A549 (cell line): ENCODE measurements around the gene NUDT1. TPM values are rescaled to one million over a fixed set of nuclear protein-coding genes. Genes with fewer than 3 reads are reported as not detected.

Experiments
- ATAC-seq, 2 experiments: fragments of 200-7000 bp in 1 of 2; fragments of >200 bp in 1 of 2; cut with Nextera tagmentation in 1 of 2; cut with Tn5 transposase in 1 of 2; 3 replicates each; pipeline versions ENCODE4 v1.8.0 to v1.9.1; 2018 to 2020; ENCODE audit warnings: mild to moderate bottlenecking in 1 of 2, moderate library complexity in 1 of 2
- CTCF ChIA-PET: fragments of 300-600 bp; sonication (Branson Sonifier 250); formaldehyde crosslinking; extraction: SDS; loops from one replicate; lab custom pipeline; 2021; ENCODE audit warnings: antibody characterized with exemption, inconsistent platforms; lab: Yijun Ruan, JAX
- POLR2A ChIA-PET: fragments of 350-600 bp; formaldehyde crosslinking; extraction: SDS; loops from one replicate; lab custom pipeline; 2021; ENCODE audit warnings: antibody characterized with exemption, inconsistent platforms; lab: Yijun Ruan, JAX
- DNase-seq, 2 experiments: peaks; one replicate each; pipeline versions ENCODE4 v3.0.0 to v3.0.0-alpha.2; 2011 to 2016; ENCODE audit warnings: low read depth in 1 of 2, low spot score in 1 of 2
- FAIRE-seq: peaks from 2 replicates; lab custom pipeline; 2011; peaks lifted over from hg19 to GRCh38; lab: Jason Lieb, UNC
- H3K27ac ChIP-seq, 2 experiments: fragments of >200 bp; sonication (Bioruptor Twin); formaldehyde crosslinking; 3 replicates each; pipeline ENCODE4 v1.5.1; 2016 to 2017
- H3K4me1 ChIP-seq: fragments of >200 bp; sonication (Bioruptor Twin); formaldehyde crosslinking; 3 replicates; pipeline ENCODE4 v1.6.1; 2016
- H3K4me2 ChIP-seq: fragments of >200 bp; sonication (Bioruptor Twin); formaldehyde crosslinking; 3 replicates; pipeline ENCODE4 v1.6.1; 2016
- H3K4me3 ChIP-seq: fragments of >200 bp; sonication (Bioruptor Twin); formaldehyde crosslinking; 3 replicates; pipeline ENCODE4 v1.5.1; 2016
- H3K9me3 ChIP-seq: fragments of >200 bp; sonication (Bioruptor Twin); formaldehyde crosslinking; 3 replicates; pipeline ENCODE4 v1.6.1; 2016
- ATOH8 ChIP-seq: fragments of 250-450 bp; sonication (Bioruptor Pico); IDR thresholded peaks from 2 replicates; pipeline ENCODE4 v1.5.0; 2020; ENCODE audit warnings: low read depth, mild to moderate bottlenecking, moderate library complexity
- BCL3 ChIP-seq: fragments of >200 bp; sonication (Bioruptor Twin); formaldehyde crosslinking; IDR thresholded peaks from 3 replicates; pipeline ENCODE4 v1.6.1; 2016
- BHLHE40 ChIP-seq: IDR thresholded peaks from 2 replicates; pipeline ENCODE4 v1.6.1; 2012; ENCODE audit warnings: low read depth, low read length, inconsistent platforms
- EP300 ChIP-seq, 2 experiments: fragments of >200 bp; sonication (Bioruptor Twin); formaldehyde crosslinking; IDR thresholded peaks; 2 replicates in 1 of 2; 3 replicates in 1 of 2; pipeline ENCODE4 v1.6.1; 2016 to 2017
- ESRRA ChIP-seq: fragments of 150-350 bp; IDR thresholded peaks from 2 replicates; pipeline ENCODE4 v1.6.1; 2014; ENCODE audit warnings: mild to moderate bottlenecking, low read length, borderline replicate concordance
- FOXS1 ChIP-seq: fragments of 250-450 bp; sonication (Bioruptor Pico); IDR thresholded peaks from 2 replicates; pipeline ENCODE4 v1.5.0; 2020; ENCODE audit warnings: mild to moderate bottlenecking, moderate library complexity
- HEYL ChIP-seq: fragments of 250-450 bp; sonication (Bioruptor Pico); IDR thresholded peaks from 2 replicates; pipeline ENCODE4 v1.8.0; 2021; ENCODE audit warnings: mild to moderate bottlenecking, moderate library complexity
- HOXA7 ChIP-seq: fragments of 250-450 bp; sonication (Bioruptor Pico); IDR thresholded peaks from 2 replicates; pipeline ENCODE4 v1.5.0; 2020; ENCODE audit warnings: mild to moderate bottlenecking, moderate library complexity
- HOXB5 ChIP-seq: fragments of 250-450 bp; sonication (Bioruptor Pico); IDR thresholded peaks from 2 replicates; pipeline ENCODE4 v1.5.0; 2020; ENCODE audit warnings: mild to moderate bottlenecking, moderate library complexity
- KDM5A ChIP-seq: fragments of 200-600 bp; sonication (generic); IDR thresholded peaks from 2 replicates; pipeline ENCODE4 v1.6.1; 2016; ENCODE audit warnings: antibody characterized with exemption, mild to moderate bottlenecking
- NFE2L2 ChIP-seq: fragments of 150-350 bp; conservative IDR thresholded peaks from 2 replicates; pipeline ENCODE4 v1.6.1; 2014; ENCODE audit warnings: low read length
- NPAS2 ChIP-seq: fragments of 250-450 bp; sonication (Bioruptor Pico); IDR thresholded peaks from 2 replicates; pipeline ENCODE4 v1.8.0; 2022; ENCODE audit warnings: mild to moderate bottlenecking, moderate library complexity, borderline replicate concordance
- NR3C1 ChIP-seq: fragments of >200 bp; sonication (Bioruptor Twin); formaldehyde crosslinking; IDR thresholded peaks from 3 replicates; pipeline ENCODE4 v1.6.1; 2017
- PBX3 ChIP-seq: IDR thresholded peaks from 2 replicates; pipeline ENCODE4 v1.6.1; 2012
- RARB ChIP-seq: fragments of 250-450 bp; sonication (Bioruptor Pico); IDR thresholded peaks from 2 replicates; pipeline ENCODE4 v1.8.0; 2021; ENCODE audit warnings: mild to moderate bottlenecking, moderate library complexity
- REST ChIP-seq: fragments of 200-600 bp; sonication (generic); IDR thresholded peaks from 2 replicates; pipeline ENCODE4 v1.6.1; 2016; ENCODE audit warnings: antibody characterized with exemption, mild to moderate bottlenecking, moderate library complexity
- RFX5 ChIP-seq: fragments of 450-650 bp; IDR thresholded peaks from 2 replicates; pipeline ENCODE4 v1.7.1; 2014; ENCODE audit warnings: antibody characterized with exemption, mild to moderate bottlenecking, moderate library complexity
- RNF2 ChIP-seq: fragments of 200-600 bp; sonication (generic); IDR thresholded peaks from 2 replicates; pipeline ENCODE4 v1.6.1; 2016; ENCODE audit warnings: low read depth, mild to moderate bottlenecking, antibody characterized with exemption, moderate library complexity, borderline replicate concordance
- TFCP2L1 ChIP-seq: fragments of 250-450 bp; sonication (Bioruptor Pico); IDR thresholded peaks from 2 replicates; pipeline ENCODE4 v1.5.0; 2021; ENCODE audit warnings: mild to moderate bottlenecking
- TP53 ChIP-seq: fragments of 250-450 bp; sonication (Bioruptor Pico); IDR thresholded peaks from 2 replicates; pipeline ENCODE4 v1.5.0; 2021; ENCODE audit warnings: mild to moderate bottlenecking, moderate library complexity
- ZSCAN20 ChIP-seq: fragments of 250-450 bp; sonication (Bioruptor Pico); IDR thresholded peaks from 2 replicates; pipeline ENCODE4 v1.8.0; 2022; ENCODE audit warnings: mild to moderate bottlenecking, moderate library complexity
- WGBS: methylation state at CpG from one replicate; pipeline ENCODE4 v1.1.6; 2017; ENCODE audit errors: missing lambda C conversion rate; 5-methylcytosine and 5-hydroxymethylcytosine counted together
- polyA plus RNA-seq, 4 experiments: library from polyadenylated mRNA; depleted of rRNA in 3 of 4; stranded (reverse); fragments of >200 nt; fragmentation: RNase III in 1 of 4; extraction: RNeasy Plus Mini Kit Qiagen cat#74134 plus additional on column Dnase treatment in 1 of 4; gene quantifications; 2 replicates in 3 of 4; 3 replicates in 1 of 4; pipeline ENCODE4 v1.2.3, GENCODE V29; 2011 to 2017

NUDT1 gene
- polyA plus RNA-seq, 2 of the 4 experiments (the other 2 are of a cell fraction) = 38.3 to 92.3 TPM

- ChIA-PET CTCF (interaction anchor here (1.5 to 1.9 kb wide), 3 partner anchors 7 to 244 kb away, joined by 3 to 7 read pairs (median 3); no protein-coding TSS in a partner anchor), POLR2A (no interaction called here)
- Histone ChIP-seq H3K27ac (no peak overlapping the region), H3K4me1 (0 out of 3 replicates have a peak, but pooled peaks cover 6% of the 10 kb centered on the region), H3K9me3 (no peaks in the 10 kb centered on the region), H3K4me3 (no peak overlapping the region), H3K4me2 (no peak overlapping the region)
- WGBS = 93% methylated on average over 11 of the region's 13 CpGs
- no peak for FAIRE-seq
- DNase-seq = no peak
- TF ChIP-seq PBX3 = no peak
- TF ChIP-seq NPAS2 (CRISPR knock-in tag) = no peak
- TF ChIP-seq RFX5 = no peak
- TF ChIP-seq HEYL (CRISPR knock-in tag) = no peak
- TF ChIP-seq TFCP2L1 (CRISPR knock-in tag) = no peak
- TF ChIP-seq NFE2L2 = no peak
- no peak for TF ChIP-seq BHLHE40
- TF ChIP-seq BCL3 = no peak
- TF ChIP-seq TP53 = no peak
- no peak for TF ChIP-seq HOXB5 (CRISPR knock-in tag)
- TF ChIP-seq FOXS1 (CRISPR knock-in tag) = no peak
- ATAC-seq = no peak; a peak in 1 of 6 replicates
These were observed 17.5 kb upstream of the NUDT1 start for GRCh38 chr7:2224491-2224928.

- ChIA-PET CTCF (interaction anchor here (1.5 to 1.9 kb wide), 2 partner anchors 15 to 244 kb away, joined by 3 to 7 read pairs; no protein-coding TSS in a partner anchor), POLR2A (no interaction called here)
- no peaks in the 10 kb centered on the region for H3K9me3 ChIP-seq
- DNase-seq = no peak
- no peak overlapping the region for H3K4me3 ChIP-seq
- no peak overlapping the region for H3K4me2 ChIP-seq
- no peak overlapping the region for H3K27ac ChIP-seq
- 67% methylated on average over 4 of the region's 4 CpGs for WGBS
- no peak for FAIRE-seq
- peak in 1 of 2 experiments; percentile 29; a peak in 2 of 6 replicates for ATAC-seq
- TF ChIP-seq EP300 (IDR thresholded peaks at IDR 0.05) (no peak), ZSCAN20 (CRISPR knock-in tag) (no peak), HOXA7 (no peak), RNF2 (no peak), RARB (CRISPR knock-in tag) (no peak), REST (no peak), ESRRA (no peak), KDM5A (no peak), ATOH8 (no peak), NR3C1 (no peak)
- H3K4me1 ChIP-seq = 0 out of 3 replicates have a peak, but pooled peaks cover 6% of the 10 kb centered on the region
These were observed 17.1 kb upstream of the NUDT1 start for GRCh38 chr7:2224934-2225333.
